B cell (primary cell): Measurements from ENCODE around the gene ABCG1. TPM values are rescaled to one million over a fixed set of nuclear protein-coding genes. Genes with fewer than 3 reads are reported as not detected.

Experiments
- ATAC-seq: fragments of 200-7000 bp; cut with Tn5 transposase; one replicate; pipeline ENCODE4 v1.10.0; 2021; ENCODE audit warnings: low read depth, mild to moderate bottlenecking, moderate number of reproducible peaks, moderate library complexity
- CTCF ChIA-PET: fragments of 350-600 bp; sonication (Branson Sonifier 250); formaldehyde crosslinking; loops from one replicate; lab custom pipeline; 2021; ENCODE audit warnings: antibody characterized with exemption, inconsistent platforms; lab: Charles Lee
- POLR2A ChIA-PET: fragments of 350-600 bp; sonication (Branson Sonifier 250); formaldehyde crosslinking; loops from one replicate; lab custom pipeline; 2021; ENCODE audit warnings: antibody characterized with exemption; lab: Charles Lee
- DNase-seq: peaks from one replicate; pipeline ENCODE4 v3.0.0; 2013
- H2AFZ ChIP-seq: 2 replicates; pipeline ENCODE4 v1.6.1; 2012; ENCODE audit warnings: mild to moderate bottlenecking, low read depth, low read length; ENCODE audit not compliant: insufficient read depth, poor library complexity, severe bottlenecking
- H3K27ac ChIP-seq, 2 donors: 1 replicate in 1 of 2; 2 replicates in 1 of 2; pipeline ENCODE4 v1.5.1; 2012 to 2013; ENCODE audit warnings: low read length in 2 of 2, mild to moderate bottlenecking in 2 of 2, moderate library complexity in 1 of 2
- H3K27me3 ChIP-seq, 4 experiments: fragments of 200-600 bp in 1 of 4; sonication (generic) in 1 of 4; replicated peaks in 1 of 4; 1 replicate in 2 of 4; 2 replicates in 2 of 4; pipeline versions ENCODE4 v1.6.1 to v1.7.0; 2013 to 2016; ENCODE audit warnings: low read length in 3 of 4, mild to moderate bottlenecking in 2 of 4, mixed read lengths in 1 of 4, moderate library complexity in 1 of 4; ENCODE audit not compliant: insufficient read depth in 4 of 4, control insufficient read depth in 3 of 4; ENCODE audit errors: control extremely low read depth in 1 of 4
- H3K36me3 ChIP-seq, 2 experiments: replicated peaks in 1 of 2; 1 replicate in 1 of 2; 2 replicates in 1 of 2; pipeline versions ENCODE4 v1.6.1 to v1.7.1; 2013; ENCODE audit warnings: low read length in 1 of 2; ENCODE audit not compliant: insufficient read depth in 2 of 2, control insufficient read depth in 1 of 2; ENCODE audit errors: control extremely low read depth in 1 of 2, extremely low read depth in 1 of 2
- H3K4me1 ChIP-seq, 2 donors: fragments of 200-600 bp in 1 of 2; sonication (generic) in 1 of 2; 1 replicate in 1 of 2; 2 replicates in 1 of 2; pipeline versions ENCODE4 v1.5.1 to v1.6.1; 2013 to 2017; ENCODE audit warnings: low read length in 2 of 2; ENCODE audit not compliant: control insufficient read depth in 2 of 2, insufficient read depth in 2 of 2
- H3K4me2 ChIP-seq: replicated peaks from 2 replicates; pipeline ENCODE3; 2012; ENCODE audit warnings: mild to moderate bottlenecking, low read depth, low read length; ENCODE audit not compliant: poor library complexity, severe bottlenecking
- H3K4me3 ChIP-seq, 5 experiments: fragments of 200-600 bp in 1 of 5; sonication (generic) in 1 of 5; 1 replicate in 3 of 5; 2 replicates in 2 of 5; pipeline versions ENCODE4 v1.5.1 to v1.7.0; 2011 to 2016; ENCODE audit warnings: low read length in 4 of 5, mild to moderate bottlenecking in 4 of 5, low read depth in 2 of 5, control low read depth in 1 of 5, moderate library complexity in 1 of 5; ENCODE audit not compliant: insufficient read depth in 1 of 5; ENCODE audit errors: control extremely low read depth in 1 of 5, extremely low read depth in 1 of 5
- H3K79me2 ChIP-seq: fragments of 200-600 bp; sonication (generic); one replicate; pipeline ENCODE4 v1.6.0; 2016; ENCODE audit warnings: low read length; ENCODE audit not compliant: control insufficient read depth, insufficient read depth
- H3K9ac ChIP-seq: fragments of 200-600 bp; sonication (generic); 2 replicates; pipeline ENCODE4 v1.6.1; 2017; ENCODE audit warnings: mild to moderate bottlenecking, low read length, moderate library complexity
- H3K9me3 ChIP-seq, 3 donors: one replicate each; pipeline versions ENCODE4 v1.6.1 to v1.7.1; 2013; ENCODE audit warnings: low read length in 2 of 3; ENCODE audit not compliant: control insufficient read depth in 2 of 3, insufficient read depth in 1 of 3; ENCODE audit errors: control extremely low read depth in 1 of 3
- H4K20me1 ChIP-seq: 2 replicates; pipeline ENCODE4 v1.6.0; 2012; ENCODE audit warnings: mild to moderate bottlenecking, low read length; ENCODE audit not compliant: insufficient read depth, control insufficient read depth, poor library complexity, severe bottlenecking
- H3K27ac Mint-ChIP-seq: one replicate; pipeline ENCODE4 v1.8.0; 2021; ENCODE audit warnings: mixed read lengths
- H3K27me3 Mint-ChIP-seq: one replicate; pipeline ENCODE4 v1.8.0; 2021; ENCODE audit warnings: mixed read lengths
- H3K4me1 Mint-ChIP-seq: one replicate; pipeline ENCODE4 v1.8.0; 2021; ENCODE audit warnings: mixed read lengths
- H3K4me3 Mint-ChIP-seq: one replicate; pipeline ENCODE4 v1.8.0; 2021; ENCODE audit warnings: mixed read lengths
- H3K9me3 Mint-ChIP-seq: one replicate; pipeline ENCODE4 v1.8.0; 2022; ENCODE audit warnings: mixed read lengths; ENCODE audit not compliant: insufficient read depth
- CTCF ChIP-seq: fragments of 200-600 bp; IDR thresholded peaks from one replicate; pipeline ENCODE4 v1.8.0; 2022; ENCODE audit warnings: antibody characterized with exemption, mild to moderate bottlenecking
- EZH2 ChIP-seq: IDR thresholded peaks from 2 replicates; pipeline ENCODE4 v1.6.1; 2012; ENCODE audit warnings: borderline replicate concordance, low read depth, mild to moderate bottlenecking, moderate library complexity, low read length; ENCODE audit not compliant: insufficient read depth, poor library complexity, severe bottlenecking
- WGBS: methylation state at CpG from one replicate; pipeline ENCODE4 v1.1.5; 2013; ENCODE audit warnings: missing lambda C conversion rate; ENCODE audit not compliant: insufficient coverage; 5-methylcytosine and 5-hydroxymethylcytosine counted together
- intact Hi-C: fragments of 100-400 bp; cut with micrococcal nuclease; formaldehyde crosslinking; loops from one replicate; pipeline ENCODE4 v1.10.0; 2022
- polyA plus RNA-seq: library from polyadenylated mRNA; depleted of rRNA; stranded (reverse); fragments of >200 nt; gene quantifications from 2 replicates; pipeline ENCODE4 v1.2.3, GENCODE V29; 2012
- total RNA-seq, 2 donors: library from RNA; stranded (reverse); fragments of 120-200 nt in 1 of 2; gene quantifications; 1 replicate in 1 of 2; 2 replicates in 1 of 2; pipeline versions ENCODE4 v1.2.3 to v1.2.4, GENCODE V29; 2013 to 2022

The ABCG1 gene
- total and polyA plus RNA-seq, 2 donors (not counting 1 experiment from before 2014, with no cell fraction given): 8.7 to 27.5 TPM

- peaks cover 10% of the 10 kb centered on the region for H3K4me1 Mint-ChIP-seq
- intact Hi-C loops: no loop called here
- no peaks in the 10 kb centered on the region for H3K27me3 Mint-ChIP-seq
- no peak for ATAC-seq
- H3K4me2 ChIP-seq: no peak overlapping the region
- H3K79me2 ChIP-seq: peaks cover under 1% of the 10 kb centered on the region
- no peaks in the 10 kb centered on the region for H3K9me3 Mint-ChIP-seq
- no peak overlapping the region for H3K27ac ChIP-seq
- 94% methylated on average over 10 of the region's 10 CpGs for WGBS
- no peaks in the 10 kb centered on the region for H3K36me3 ChIP-seq
- H4K20me1 ChIP-seq: peaks cover 1% of the 10 kb centered on the region
- H3K9me3 ChIP-seq: peaks cover 0 to 22% (median 3%) of the 10 kb centered on the region in 3 donors
- H3K4me3 ChIP-seq: no peak overlapping the region
- no peak overlapping the region for H3K9ac ChIP-seq
- DNase-seq: no peak
- ChIA-PET POLR2A (no interaction called here), CTCF (interaction anchor here (1.2 kb wide), 1 partner anchor 45 kb away, joined by 3 read pairs; no protein-coding TSS in a partner anchor)
- no peak for TF ChIP-seq CTCF
- TF ChIP-seq EZH2: no peak
- no peak overlapping the region for H3K27ac Mint-ChIP-seq
- H3K4me1 ChIP-seq: peaks cover 7 to 11% of the 10 kb centered on the region in 2 donors
- no peak overlapping the region for H2AFZ ChIP-seq
- H3K27me3 ChIP-seq: no peaks in the 10 kb centered on the region
- no peak overlapping the region for H3K4me3 Mint-ChIP-seq
These were observed 4.7 kb upstream of the ABCG1 start for GRCh38 chr21:42214081-42214750.

GRCh38 chr21:42214921-42215320, 4.0 kb upstream of the ABCG1 start:
- Mint-ChIP-seq H3K9me3 (no peaks in the 10 kb centered on the region), H3K4me1 (peaks cover 10% of the 10 kb centered on the region), H3K27me3 (no peaks in the 10 kb centered on the region), H3K27ac (no peak overlapping the region), H3K4me3 (no peak overlapping the region)
- Histone ChIP-seq H3K4me2 (no peak overlapping the region), H3K27me3 (no peaks in the 10 kb centered on the region), H3K9ac (no peak overlapping the region), H3K27ac (no peak overlapping the region), H4K20me1 (peaks cover 8% of the 10 kb centered on the region), H3K79me2 (peaks cover 7% of the 10 kb centered on the region), H3K4me3 (no peak overlapping the region), H2AFZ (no peak overlapping the region), H3K9me3 (peaks cover 0 to 22% (median 3%) of the 10 kb centered on the region in 3 donors), H3K4me1 (peaks cover 7 to 11% of the 10 kb centered on the region in 2 donors), H3K36me3 (no peaks in the 10 kb centered on the region)
- ATAC-seq: no peak
- no peak for DNase-seq
- ChIA-PET CTCF (interaction anchor here (1.2 kb wide), 1 partner anchor 44 kb away, joined by 3 read pairs; no protein-coding TSS in a partner anchor), POLR2A (no interaction called here)
- TF ChIP-seq CTCF (no peak), EZH2 (no peak)
- intact Hi-C loops: no loop called here
- 93% methylated on average over 5 of the region's 5 CpGs for WGBS
